ENCODE data around the gene LRRC32. TPM values are rescaled to one million over a fixed set of nuclear protein-coding genes. Genes with fewer than 3 reads are reported as not detected.

The LRRC32 gene
- total RNA-seq, 2 experiments from 2014 or later, result 0.32 to 4.7 TPM

DNA sequence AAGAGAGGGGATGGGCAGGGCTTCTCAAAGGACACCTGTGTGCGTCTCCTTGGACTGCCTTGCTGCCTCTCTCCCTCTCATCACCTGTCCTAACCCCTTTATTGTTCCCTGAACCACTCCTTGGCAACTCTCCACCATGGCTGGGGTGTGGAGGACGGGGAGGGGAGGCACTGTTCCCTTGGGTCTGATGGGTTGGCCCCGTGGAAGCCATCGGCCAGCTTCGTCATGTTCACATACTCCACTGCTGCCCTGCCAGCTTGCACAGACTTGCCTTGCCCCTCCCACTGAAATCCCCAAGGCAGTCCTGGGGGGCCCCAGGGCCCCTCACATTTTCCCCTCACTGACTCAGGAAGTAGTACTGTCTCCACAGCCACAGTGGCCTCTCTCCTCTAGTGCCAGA is 36.1 kb upstream of the LRRC32 start:
- Mint-ChIP-seq H3K27me3 (peaks cover 10% of the 10 kb centered on the region), H3K9me3 (ENCODE audit: low read depth) (no peaks in the 10 kb centered on the region), H3K4me1 (no peaks in the 10 kb centered on the region), H3K36me3 (no peaks in the 10 kb centered on the region), H3K4me3 (no peak overlapping the region), H3K27ac (no peak overlapping the region)
- CTCF ChIA-PET, result interaction anchor here (0.7 to 1.4 kb wide), 2 partner anchors 15 to 167 kb away, joined by 3 to 6 read pairs; no protein-coding TSS in a partner anchor
- ATAC-seq, result no peak
- no peak for DNase-seq

DNA sequence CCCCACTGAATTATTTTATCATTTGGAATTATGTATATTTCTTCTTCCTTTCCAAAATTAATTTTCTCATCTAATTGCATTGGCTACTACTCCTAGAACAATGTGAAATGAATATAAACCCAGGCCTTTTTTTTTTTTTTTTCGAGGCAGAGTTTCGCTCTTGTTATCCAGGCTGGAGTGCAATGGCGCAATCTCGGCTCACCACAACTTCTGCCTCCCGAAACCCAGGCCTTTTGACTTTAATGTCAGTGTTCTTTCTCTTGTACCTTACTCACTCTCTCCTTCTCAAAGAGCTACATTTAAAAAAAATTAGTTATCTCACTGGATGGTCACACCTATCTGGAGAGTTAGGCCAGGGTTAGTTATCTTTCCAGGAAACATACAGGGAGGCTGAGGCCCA is 35.3 kb upstream of the LRRC32 start:
- no peaks in the 10 kb centered on the region for H3K4me1 Mint-ChIP-seq
- no peaks in the 10 kb centered on the region for H3K36me3 Mint-ChIP-seq
- no peak for ATAC-seq
- no peaks in the 10 kb centered on the region for H3K9me3 Mint-ChIP-seq (ENCODE audit: low read depth)
- H3K4me3 Mint-ChIP-seq, result no peak overlapping the region
- peaks cover 10% of the 10 kb centered on the region for H3K27me3 Mint-ChIP-seq
- CTCF ChIA-PET, result no interaction called here
- no peak overlapping the region for H3K27ac Mint-ChIP-seq
- DNase-seq, result no peak

DNA sequence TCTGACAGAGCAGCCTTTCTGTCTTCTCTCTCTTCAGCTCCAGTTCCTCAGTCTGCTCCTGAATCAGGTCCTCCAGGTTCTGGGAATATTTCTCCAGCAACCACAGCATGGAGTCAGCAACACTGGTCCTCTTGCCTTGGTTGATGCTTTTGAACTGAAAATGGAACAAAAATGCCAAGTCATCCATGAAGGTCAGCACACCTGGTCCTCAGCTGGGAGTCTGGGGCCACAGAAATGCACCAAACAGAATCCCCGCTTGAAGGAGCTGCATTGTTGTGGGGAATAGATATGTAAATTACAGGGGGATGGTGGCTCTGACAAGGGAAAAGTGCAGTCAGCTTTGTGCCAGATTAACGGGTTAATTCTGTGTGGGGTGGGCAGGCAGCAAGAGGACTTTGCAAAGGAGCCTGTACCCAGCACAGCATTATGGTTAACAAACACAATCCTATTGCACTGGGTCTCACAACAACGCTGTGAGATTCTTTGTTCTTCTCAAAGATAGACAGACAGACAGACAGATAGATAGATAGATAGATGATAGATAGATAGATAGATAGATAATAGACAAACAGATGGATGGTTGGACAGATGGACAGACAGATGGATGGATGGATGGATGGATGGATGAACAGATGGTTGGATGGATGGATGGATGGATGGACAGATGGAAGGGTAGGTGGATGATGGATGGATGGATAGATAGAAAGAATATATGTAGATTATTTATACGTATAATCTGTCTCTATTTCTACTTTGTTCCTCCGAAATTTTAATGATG is 33.8 kb upstream of the LRRC32 start:
- Mint-ChIP-seq H3K27ac (no peak overlapping the region), H3K36me3 (no peaks in the 10 kb centered on the region), H3K9me3 (ENCODE audit: low read depth) (no peaks in the 10 kb centered on the region), H3K27me3 (peaks cover 10% of the 10 kb centered on the region), H3K4me3 (no peak overlapping the region), H3K4me1 (no peaks in the 10 kb centered on the region)
- ATAC-seq (no peak), DNase-seq (no peak)
- CTCF ChIA-PET, result interaction anchor here (1.0 kb wide), 1 partner anchor 17 kb away, joined by 3 read pairs; no protein-coding TSS in a partner anchor

DNA sequence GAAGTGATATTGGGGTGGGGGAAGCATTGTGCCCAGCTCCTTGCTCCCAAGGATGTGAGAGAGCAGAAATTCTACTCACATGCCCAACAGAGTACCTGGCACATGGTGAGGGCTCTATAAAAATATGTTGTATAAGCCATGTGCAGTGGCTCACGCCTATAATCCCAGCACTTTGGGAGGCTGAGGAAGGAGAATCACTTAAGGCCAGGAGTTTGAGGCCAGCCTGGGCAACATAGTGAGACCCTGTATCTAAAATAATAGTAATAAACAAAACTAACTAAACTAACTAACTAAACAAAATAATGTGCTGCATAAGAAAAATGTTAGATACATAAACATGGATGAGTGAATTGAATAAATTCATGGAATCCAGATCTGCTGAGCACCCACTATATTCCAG is 33.2 kb upstream of the LRRC32 start:
- no peaks in the 10 kb centered on the region for H3K36me3 Mint-ChIP-seq
- DNase-seq, result no peak
- no peak overlapping the region for H3K27ac Mint-ChIP-seq
- no peaks in the 10 kb centered on the region for H3K4me1 Mint-ChIP-seq
- H3K9me3 Mint-ChIP-seq (ENCODE audit: low read depth), result no peaks in the 10 kb centered on the region
- ATAC-seq, result no peak
- no peak overlapping the region for H3K4me3 Mint-ChIP-seq
- H3K27me3 Mint-ChIP-seq, result peaks cover 10% of the 10 kb centered on the region
- CTCF ChIA-PET, result interaction anchor here (1.0 kb wide), 1 partner anchor 18 kb away, joined by 3 read pairs; no protein-coding TSS in a partner anchor

DNA sequence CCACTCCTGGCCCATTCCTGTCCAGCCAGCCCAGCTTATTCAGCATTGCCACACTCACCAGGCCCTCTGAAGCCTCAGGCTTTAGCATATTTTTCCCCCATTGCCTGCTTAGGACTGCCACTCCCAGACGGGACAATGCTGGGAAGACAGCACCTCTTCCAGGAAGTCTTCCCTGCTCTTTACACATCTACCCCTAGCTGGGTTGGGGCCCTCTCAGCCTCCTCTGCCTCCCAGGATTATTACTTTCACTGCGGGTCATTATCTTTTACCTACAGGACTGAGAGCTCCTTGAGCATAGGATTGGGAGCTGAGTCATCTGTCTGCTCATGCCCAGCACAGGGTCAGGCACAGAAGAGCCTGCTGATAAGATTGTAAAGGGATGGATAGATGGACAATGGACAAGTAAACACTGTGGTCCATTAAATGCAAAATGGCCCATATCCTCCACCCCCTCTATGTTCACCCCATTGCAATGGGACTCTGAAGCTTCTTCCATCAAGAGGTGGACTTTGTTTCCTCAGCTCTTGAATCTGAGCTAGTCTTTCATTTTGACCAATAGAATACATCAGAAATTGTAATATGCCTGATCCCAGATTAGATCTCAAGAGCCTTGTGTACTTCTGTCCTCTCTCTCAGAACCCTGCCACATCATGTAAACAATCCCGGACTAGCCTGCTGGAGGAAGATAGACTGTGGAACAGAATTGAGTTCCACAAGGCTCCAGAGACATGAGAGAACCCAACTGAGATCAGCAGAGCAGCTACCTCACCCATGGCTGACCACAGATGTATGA is 32.0 kb upstream of the LRRC32 start:
- CTCF ChIA-PET, result interaction anchor here (1.2 to 1.3 kb wide), 2 partner anchors 14 to 19 kb away, joined by 3 to 4 read pairs; no protein-coding TSS in a partner anchor
- Mint-ChIP-seq H3K4me1 (no peaks in the 10 kb centered on the region), H3K9me3 (ENCODE audit: low read depth) (no peaks in the 10 kb centered on the region), H3K4me3 (no peak overlapping the region), H3K27ac (no peak overlapping the region), H3K27me3 (peaks cover 10% of the 10 kb centered on the region), H3K36me3 (no peaks in the 10 kb centered on the region)
- no peak for ATAC-seq
- DNase-seq, result no peak

DNA sequence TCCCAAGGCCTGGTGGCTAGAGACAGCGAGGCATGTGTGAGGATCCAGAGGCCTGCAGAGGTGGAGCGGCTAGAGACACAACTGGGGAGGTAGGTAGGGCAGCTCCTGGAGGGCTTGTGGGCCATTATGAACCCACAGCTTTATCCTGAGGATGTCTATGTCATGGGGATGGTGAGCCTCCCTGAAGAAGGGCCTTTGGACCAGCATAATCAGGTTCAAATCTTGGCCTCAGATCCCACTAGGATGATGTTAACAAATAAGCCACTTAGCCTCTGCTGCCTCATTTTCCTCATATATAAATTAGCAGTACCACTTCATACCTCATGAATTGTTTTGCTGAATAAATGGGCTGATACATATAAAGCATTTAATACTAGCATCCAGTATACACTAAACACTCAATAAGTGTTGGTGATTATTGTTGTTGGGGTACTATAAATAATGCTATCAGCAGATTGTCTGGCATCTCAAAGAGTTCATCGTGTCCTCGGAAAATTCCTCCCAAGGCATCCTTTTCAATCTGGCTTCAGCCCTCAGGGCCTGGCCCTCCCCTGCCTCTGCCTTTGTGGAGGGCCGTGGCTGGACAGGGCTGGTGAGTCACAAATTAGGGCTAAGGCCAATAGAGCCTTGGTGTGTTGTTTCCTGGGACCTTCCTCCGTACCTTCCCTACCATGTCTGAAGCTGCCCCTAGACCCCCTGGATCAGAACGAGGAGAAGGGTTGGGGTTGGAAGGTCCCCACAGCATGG is 30.9 kb upstream of the LRRC32 start:
- Mint-ChIP-seq H3K36me3 (no peaks in the 10 kb centered on the region), H3K27me3 (peaks cover 10% of the 10 kb centered on the region), H3K9me3 (ENCODE audit: low read depth) (no peaks in the 10 kb centered on the region), H3K4me1 (no peaks in the 10 kb centered on the region), H3K27ac (no peak overlapping the region), H3K4me3 (no peak overlapping the region)
- CTCF ChIA-PET, result interaction anchor here (1.3 kb wide), 1 partner anchor 20 kb away, joined by 4 read pairs; no protein-coding TSS in a partner anchor
- DNase-seq, result no peak
- ATAC-seq, result no peak

DNA sequence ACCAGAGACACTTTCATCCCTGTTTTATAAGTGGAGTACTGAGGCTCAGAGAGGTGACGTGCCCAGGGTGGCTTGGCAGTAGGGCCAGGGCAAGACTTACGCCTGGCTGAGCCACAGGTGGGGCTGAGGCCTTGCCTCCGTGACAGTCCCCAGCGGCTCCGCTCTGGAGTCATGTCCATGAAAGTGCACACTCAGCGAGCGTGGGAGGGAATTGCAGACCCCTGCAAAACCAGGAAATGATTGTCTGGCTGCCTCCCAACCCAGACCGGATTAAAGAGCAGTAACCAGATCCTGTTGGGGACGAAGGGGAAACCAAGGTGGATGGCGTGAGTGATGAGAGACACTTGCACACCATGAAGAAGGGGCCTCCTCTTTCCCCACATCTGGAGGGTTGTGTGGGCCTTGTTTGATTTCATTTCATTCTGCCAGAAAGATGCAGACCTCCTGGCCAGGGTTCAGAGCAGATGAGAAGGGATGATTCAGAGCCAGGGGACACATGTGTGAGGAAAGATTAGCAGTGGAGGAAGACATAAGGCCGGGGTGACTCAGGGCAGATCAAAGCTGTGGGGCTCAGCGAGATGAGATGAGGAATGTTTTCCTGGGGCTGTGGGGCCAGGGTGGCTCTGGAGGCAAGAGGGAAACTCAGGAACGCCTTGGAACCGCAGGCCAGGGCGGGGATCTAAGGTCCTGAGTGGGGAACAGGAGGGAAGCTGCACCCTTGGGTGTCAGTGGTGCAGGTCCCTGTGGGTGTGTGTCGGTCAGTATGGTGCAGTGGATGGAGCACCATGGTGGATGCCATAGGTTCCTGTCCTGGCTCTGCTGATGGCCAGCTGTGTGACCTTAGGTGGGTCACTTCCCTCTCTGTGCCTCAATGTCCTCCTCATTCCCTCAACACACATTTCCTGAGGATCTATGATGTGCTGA is 29.9 kb upstream of the LRRC32 start:
- Mint-ChIP-seq H3K27me3 (peaks cover 9% of the 10 kb centered on the region), H3K4me3 (no peak overlapping the region), H3K27ac (no peak overlapping the region), H3K4me1 (peaks cover 5% of the 10 kb centered on the region), H3K9me3 (ENCODE audit: low read depth) (no peaks in the 10 kb centered on the region), H3K36me3 (no peaks in the 10 kb centered on the region)
- DNase-seq (no peak), ATAC-seq (no peak)
- CTCF ChIA-PET, result no interaction called here

DNA sequence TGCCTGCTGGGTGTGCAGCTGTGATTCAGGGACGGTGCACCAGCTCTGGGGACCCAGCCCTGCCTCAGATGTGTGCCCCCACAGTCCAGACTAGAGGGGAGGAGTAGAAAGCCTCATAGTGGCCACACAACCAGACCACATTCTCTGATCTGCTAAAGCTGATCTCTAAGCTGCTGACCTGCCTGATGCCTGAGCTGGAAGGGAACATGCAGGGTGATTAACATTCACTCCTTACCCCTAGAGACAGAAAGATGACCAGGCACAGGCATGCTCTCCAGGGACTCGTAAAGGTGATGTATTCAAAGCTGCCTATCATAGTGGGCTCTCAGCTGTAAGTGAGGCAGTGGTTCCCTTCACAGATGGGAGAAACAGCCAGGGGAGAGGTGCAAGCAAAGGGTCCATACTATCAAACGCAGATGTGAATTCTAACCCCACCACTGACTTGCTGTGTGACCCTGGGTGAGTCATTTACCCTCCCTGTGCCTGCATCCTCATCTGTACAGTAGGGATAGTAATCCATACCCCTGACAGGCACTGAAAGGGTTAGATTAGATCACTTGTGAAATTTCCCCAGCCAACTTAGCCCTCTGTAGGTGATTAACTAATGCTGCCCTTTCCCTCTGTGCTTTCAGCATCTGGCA is 29.0 kb upstream of the LRRC32 start:
- Mint-ChIP-seq H3K9me3 (ENCODE audit: low read depth) (no peaks in the 10 kb centered on the region), H3K4me3 (no peak overlapping the region), H3K4me1 (peaks cover 7% of the 10 kb centered on the region), H3K27ac (no peak overlapping the region), H3K27me3 (peaks cover 8% of the 10 kb centered on the region), H3K36me3 (no peaks in the 10 kb centered on the region)
- no peak for DNase-seq
- CTCF ChIA-PET, result interaction anchor here (1.0 to 1.6 kb wide), 2 partner anchors 12 to 22 kb away, joined by 3 to 7 read pairs; no protein-coding TSS in a partner anchor
- ATAC-seq, result no peak

DNA sequence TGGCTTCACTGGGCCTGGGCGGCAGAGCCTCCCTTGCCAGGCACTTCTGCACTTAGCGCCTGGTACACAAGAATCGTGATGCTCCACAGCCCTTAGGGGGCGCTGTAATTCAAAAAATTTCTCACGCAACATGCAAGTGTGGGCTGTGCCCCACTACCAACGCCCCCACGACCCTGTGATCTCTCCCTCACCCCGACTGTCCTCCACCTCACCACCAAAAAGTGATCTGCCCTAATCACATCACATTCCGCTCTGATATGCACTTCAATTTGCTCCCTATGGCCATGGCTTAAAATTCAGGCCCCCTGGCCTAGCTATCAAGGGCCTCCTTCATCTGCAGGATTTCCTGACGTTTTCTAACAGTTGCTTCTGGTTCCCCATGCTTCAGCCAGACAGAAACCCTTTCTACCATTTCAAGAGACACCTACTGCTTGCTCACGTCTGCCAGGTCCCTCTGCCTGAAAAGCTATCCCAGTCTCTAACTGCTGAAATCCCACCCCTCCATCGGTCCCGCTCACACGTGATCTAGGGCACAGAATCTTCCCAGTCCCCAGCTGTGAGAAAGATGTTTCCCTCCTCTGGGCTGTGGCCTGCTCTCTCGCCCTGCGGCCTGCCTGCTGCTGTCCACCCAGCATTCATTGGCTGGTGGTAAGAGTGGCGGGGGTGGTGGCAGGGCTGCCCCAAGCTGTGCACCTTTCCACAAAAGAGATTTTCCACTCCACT is 27.9 kb upstream of the LRRC32 start:
- no peaks in the 10 kb centered on the region for H3K9me3 Mint-ChIP-seq (ENCODE audit: low read depth)
- peaks cover 10% of the 10 kb centered on the region for H3K27me3 Mint-ChIP-seq
- DNase-seq, result no peak
- no peak overlapping the region for H3K27ac Mint-ChIP-seq
- H3K4me3 Mint-ChIP-seq, result no peak overlapping the region
- peaks cover 7% of the 10 kb centered on the region for H3K4me1 Mint-ChIP-seq
- no peaks in the 10 kb centered on the region for H3K36me3 Mint-ChIP-seq
- CTCF ChIA-PET, result interaction anchor here (1.0 to 1.6 kb wide), 4 partner anchors 11 to 220 kb away, joined by 3 to 7 read pairs (median 3); no protein-coding TSS in a partner anchor
- no peak for ATAC-seq

DNA sequence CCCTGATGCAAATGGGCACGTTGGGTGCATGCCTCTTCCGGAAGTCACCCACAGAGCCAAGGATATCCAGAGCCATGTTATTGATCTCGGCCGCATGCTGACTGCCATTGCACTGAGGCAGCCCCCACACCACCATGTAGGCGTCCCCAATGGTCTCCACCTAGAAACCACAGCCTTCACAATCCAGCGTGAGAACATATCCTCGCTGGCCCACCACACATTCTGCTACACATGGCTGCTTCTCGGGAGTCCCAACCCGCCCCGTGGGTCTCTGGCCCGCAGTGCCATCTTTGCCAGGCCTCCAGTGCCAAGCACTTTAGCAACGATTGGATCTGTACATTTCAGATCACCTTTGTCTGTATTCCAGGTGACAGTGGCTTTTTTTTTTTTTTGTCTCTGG is 26.2 kb upstream of the LRRC32 start:
- Mint-ChIP-seq H3K27ac (no peak overlapping the region), H3K27me3 (peaks cover 5% of the 10 kb centered on the region), H3K4me1 (peaks cover 7% of the 10 kb centered on the region), H3K4me3 (no peak overlapping the region), H3K9me3 (ENCODE audit: low read depth) (no peaks in the 10 kb centered on the region), H3K36me3 (no peaks in the 10 kb centered on the region)
- CTCF ChIA-PET, result no interaction called here
- DNase-seq (no peak), ATAC-seq (no peak)

DNA sequence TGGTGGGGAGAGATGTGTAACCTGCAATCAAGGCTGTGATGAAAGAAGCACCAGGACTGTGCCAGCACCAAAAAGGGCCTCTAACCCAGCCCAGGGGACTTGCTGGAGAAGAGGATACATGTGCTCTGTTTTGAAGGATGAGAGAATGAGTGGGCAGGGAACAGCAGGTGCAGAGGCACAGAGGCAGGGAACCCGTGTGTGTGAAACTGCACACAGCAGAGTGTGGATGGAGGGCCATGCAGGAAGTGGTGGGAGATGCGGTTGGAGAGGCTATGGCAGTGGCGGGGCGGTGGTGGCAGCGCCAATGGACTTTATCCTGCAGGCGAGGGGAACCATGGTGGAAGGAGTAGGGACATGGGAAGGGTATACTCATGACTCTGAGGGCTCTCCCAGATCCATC is 25.2 kb upstream of the LRRC32 start:
- no peaks in the 10 kb centered on the region for H3K36me3 Mint-ChIP-seq
- no peak for ATAC-seq
- no peak overlapping the region for H3K27ac Mint-ChIP-seq
- no peaks in the 10 kb centered on the region for H3K9me3 Mint-ChIP-seq (ENCODE audit: low read depth)
- CTCF ChIA-PET, result no interaction called here
- H3K4me1 Mint-ChIP-seq, result peaks cover 7% of the 10 kb centered on the region
- no peak overlapping the region for H3K4me3 Mint-ChIP-seq
- peaks cover 5% of the 10 kb centered on the region for H3K27me3 Mint-ChIP-seq
- no peak for DNase-seq

DNA sequence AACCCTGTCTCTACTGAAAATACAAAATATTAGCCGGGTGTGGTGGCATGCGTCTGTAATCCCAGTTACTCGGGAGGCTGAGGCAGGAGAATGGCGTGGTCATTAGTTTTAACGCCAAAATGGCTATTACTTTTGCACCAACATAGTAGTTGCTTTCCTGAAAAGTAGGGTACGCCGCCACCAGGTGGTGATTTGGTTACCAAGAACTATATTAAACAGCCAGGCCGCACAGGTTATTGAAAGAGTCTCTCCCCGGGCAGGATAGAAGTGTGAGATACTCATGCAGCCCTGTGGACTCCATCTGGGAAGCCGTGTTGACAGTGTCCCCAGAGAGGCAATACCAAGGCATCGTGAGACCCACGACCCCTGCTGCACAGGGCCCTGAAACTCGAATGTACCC is 24.6 kb upstream of the LRRC32 start:
- peaks cover 7% of the 10 kb centered on the region for H3K4me1 Mint-ChIP-seq
- CTCF ChIA-PET, result no interaction called here
- DNase-seq (no peak), ATAC-seq (no peak)
- H3K36me3 Mint-ChIP-seq, result no peaks in the 10 kb centered on the region
- H3K27ac Mint-ChIP-seq, result no peak overlapping the region
- no peaks in the 10 kb centered on the region for H3K9me3 Mint-ChIP-seq (ENCODE audit: low read depth)
- H3K4me3 Mint-ChIP-seq, result no peak overlapping the region
- H3K27me3 Mint-ChIP-seq, result peaks cover 5% of the 10 kb centered on the region

All from activated CD8-positive, alpha-beta memory T cell treated with anti-CD3 and anti-CD28 coated beads, Interleukin-2, amount 10 ng/mL, durations not matched to agents 7 days and 5 days (primary cell).